GM18867 (cell line): ENCODE measurements around the gene LTA4H.
A peak's percentile ranks its signal among the peaks of the same experiment; 100 is the strongest.
"Not testable (repeated sequence)": the region's sequence is repeated elsewhere in the genome, so short reads cannot be mapped to it uniquely, and the experiment has no call there.

Experiments used
- ATAC-seq: cut with Tn5 transposase; IDR thresholded peaks from one replicate; pipeline ENCODE4 v1.9.1; 2021; ENCODE audit warnings: mild to moderate bottlenecking, moderate library complexity; ENCODE audit not compliant: unreplicated experiment

LTA4H gene

GRCh38 chr12:96035283-96036236 is at the start of gene LTA4H:
Gene LTA4H, minus strand, starts transcription at chr12:96035587. Its CDS starts 68 bp downstream, at chr12:96035519.
- ATAC-seq: peak; percentile 88

- ATAC-seq: no peak
These were observed 49.2 kb upstream of the LTA4H start for GRCh38 chr12:96084624-96085023.

GRCh38 chr12:96083020-96083719 is 47.8 kb upstream of the LTA4H start:
- no peak for ATAC-seq

- no peak for ATAC-seq
These were observed 46.2 kb upstream of the LTA4H start for GRCh38 chr12:96081596-96081995.

GRCh38 chr12:96078231-96079135 is 43.1 kb upstream of the LTA4H start:
- ATAC-seq: no peak

- ATAC-seq: no peak
These were observed 41.7 kb upstream of the LTA4H start for GRCh38 chr12:96077081-96077480.

- ATAC-seq: no peak
These were observed 40.2 kb upstream of the LTA4H start for GRCh38 chr12:96075560-96075959.

GRCh38 chr12:96073346-96074330 is 38.3 kb upstream of the LTA4H start:
- no peak for ATAC-seq

- no peak for ATAC-seq
These were observed 35.4 kb upstream of the LTA4H start for GRCh38 chr12:96070670-96071279.

- ATAC-seq: no peak
These were observed 34.3 kb upstream of the LTA4H start for GRCh38 chr12:96069511-96070231.

GRCh38 chr12:96068636-96069035 is 33.2 kb upstream of the LTA4H start:
- no peak for ATAC-seq

- no peak for ATAC-seq
These were observed 32.7 kb upstream of the LTA4H start for GRCh38 chr12:96068111-96068510.

- not testable (repeated sequence) for ATAC-seq
These were observed 30.4 kb upstream of the LTA4H start for GRCh38 chr12:96065776-96066175.

- ATAC-seq: no peak
These were observed 29.6 kb upstream of the LTA4H start for GRCh38 chr12:96064966-96065365.

GRCh38 chr12:96064271-96064670 is 28.9 kb upstream of the LTA4H start:
- no peak for ATAC-seq

GRCh38 chr12:96063046-96063445 is 27.7 kb upstream of the LTA4H start:
- ATAC-seq: no peak

GRCh38 chr12:96061864-96062453 is 26.6 kb upstream of the LTA4H start:
- peak; percentile 79 for ATAC-seq

GRCh38 chr12:96061323-96061722 is 25.9 kb upstream of the LTA4H start:
- ATAC-seq: no peak
